Cardiac fibroblast (primary cell): ENCODE data around the gene GRID2.

Experiments used
- DNase-seq, 2 donors: peaks; one replicate each; pipeline versions ENCODE4 v3.0.0 to v3.0.0-alpha.2; 2010; ENCODE audit warnings: low read depth in 2 of 2
- H3K4me3 ChIP-seq, 2 donors: replicated peaks in 1 of 2; 1 replicate in 1 of 2; 2 replicates in 1 of 2; pipeline ENCODE4 v1.5.1; 2011; ENCODE audit warnings: low read depth in 2 of 2, low read length in 2 of 2, mild to moderate bottlenecking in 2 of 2, moderate library complexity in 1 of 2
- CTCF ChIP-seq: IDR thresholded peaks from one replicate; pipeline ENCODE4 v1.5.1; 2011; ENCODE audit warnings: low read depth, mild to moderate bottlenecking, low read length, inconsistent platforms

GRID2 gene

GRCh38 chr4:93168053-93168452, 864.3 kb downstream of the GRID2 start:
- H3K4me3 ChIP-seq: no peak overlapping the region
- DNase-seq: no peak
- TF ChIP-seq CTCF: no peak

- no peak overlapping the region for H3K4me3 ChIP-seq
- no peak for DNase-seq
- TF ChIP-seq CTCF: no peak
These were observed 866.2 kb downstream of the GRID2 start for GRCh38 chr4:93169966-93170365.

GRCh38 chr4:93174598-93174997, 870.8 kb downstream of the GRID2 start:
- no peak for DNase-seq
- no peak for TF ChIP-seq CTCF
- H3K4me3 ChIP-seq: no peak overlapping the region

DNA sequence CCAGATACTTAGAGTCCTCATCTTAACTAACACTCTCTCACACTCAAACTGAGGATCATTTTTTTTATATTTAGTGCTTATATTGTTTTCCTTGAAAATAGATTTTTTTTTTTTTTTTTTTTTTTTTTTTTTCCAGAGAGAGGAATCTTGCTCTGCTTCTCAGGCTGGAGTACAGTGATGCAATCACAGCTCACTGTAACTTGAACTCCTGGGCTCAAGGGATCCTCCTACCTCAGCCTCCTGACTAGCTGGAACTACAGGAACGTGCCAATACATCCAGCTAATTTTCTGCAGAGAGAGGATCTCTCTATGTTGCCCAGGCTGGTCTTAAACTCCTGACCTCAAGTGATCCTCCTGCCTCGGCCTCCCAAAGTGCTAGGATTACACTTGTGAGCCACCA, 874.5 kb downstream of the GRID2 start:
- TF ChIP-seq CTCF: no peak
- no peak overlapping the region for H3K4me3 ChIP-seq
- DNase-seq: no peak

DNA sequence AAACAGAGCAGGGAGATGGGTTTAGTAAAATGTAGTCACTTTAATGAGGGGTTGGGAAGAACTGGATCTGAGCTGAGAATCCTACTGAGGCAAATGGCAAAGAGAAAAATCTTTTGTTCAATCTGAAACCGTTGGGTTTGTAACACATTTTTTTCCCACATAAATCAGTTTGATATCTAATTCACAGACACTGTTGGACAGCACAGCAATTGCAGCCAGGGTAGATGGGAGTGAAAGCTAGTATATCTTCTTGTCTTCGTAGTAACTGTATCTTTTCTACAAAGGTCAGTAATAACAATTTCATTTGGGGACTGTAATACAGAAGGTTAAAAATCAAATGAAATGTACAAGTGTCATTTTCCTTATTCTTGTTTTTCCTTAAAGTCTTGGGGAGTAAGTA, 875.3 kb downstream of the GRID2 start:
- TF ChIP-seq CTCF: no peak
- no peak overlapping the region for H3K4me3 ChIP-seq
- no peak for DNase-seq

DNA sequence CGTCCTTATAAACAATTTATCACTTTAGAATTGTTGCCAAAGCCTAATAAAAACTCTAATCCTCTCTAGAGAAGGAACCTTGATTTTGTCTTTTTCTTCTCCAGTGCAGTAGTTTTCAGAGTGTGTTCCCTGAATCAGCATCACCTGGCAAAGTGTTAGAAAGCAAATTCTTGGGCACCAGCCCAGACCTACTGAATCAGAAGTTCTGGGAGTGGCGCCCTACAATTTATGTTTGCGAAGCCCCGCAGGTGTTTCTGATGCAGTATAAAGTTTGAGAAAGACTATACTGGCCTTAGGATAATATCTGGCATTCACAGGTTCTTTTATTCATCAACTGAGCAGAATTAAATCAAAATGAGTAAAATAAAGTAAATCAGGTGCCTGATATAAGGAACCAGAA, 879.0 kb downstream of the GRID2 start:
- no peak for DNase-seq
- no peak overlapping the region for H3K4me3 ChIP-seq
- no peak for TF ChIP-seq CTCF

- no peak for TF ChIP-seq CTCF
- H3K4me3 ChIP-seq: no peak overlapping the region
- DNase-seq: no peak
These were observed 879.8 kb downstream of the GRID2 start for GRCh38 chr4:93183576-93183975.
